ENCODE data around the gene ABLIM1.

The ABLIM1 gene

GRCh38 chr10:114499630-114500190 is 158.4 kb downstream of the ABLIM1 start:
- Histone ChIP-seq H3K9me3 (ENCODE audit: control insufficient read depth, low read length) (no peaks in the 10 kb centered on the region), H4K8ac (ENCODE audit: low read length) (no peak overlapping the region), H2BK15ac (ENCODE audit: low read depth, poor library complexity, severe bottlenecking) (no peak overlapping the region), H3K14ac (ENCODE audit: low read length in 2 of 2) (peak overlapping the region in 1 of 2 experiments; percentile 44), H3K27me3 (ENCODE audit: control insufficient read depth in 1 of 2, insufficient read depth in 1 of 2, low read length in 2 of 2) (no peaks in the 10 kb centered on the region), H3K18ac (ENCODE audit: low read depth in 1 of 2, low read length in 2 of 2) (no peak overlapping the region), H3K36me3 (ENCODE audit: control insufficient read depth in 1 of 2, insufficient read depth in 2 of 2, low read depth in 1 of 2, low read length in 2 of 2) (peaks cover 0 to 8% of the 10 kb centered on the region in 2 experiments), H4K91ac (ENCODE audit: low read length) (no peak overlapping the region), H2BK120ac (ENCODE audit: low read depth, low read length) (no peak overlapping the region), H2AFZ (ENCODE audit: low read depth, low read length) (no peak overlapping the region), H3K9ac (ENCODE audit: low read length) (no peak overlapping the region), H3K4me1 (ENCODE audit: control insufficient read depth, insufficient read depth, low read depth, low read length) (peaks cover 2% of the 10 kb centered on the region), H3K4ac (ENCODE audit: low read depth in 1 of 2, low read length in 2 of 2) (no peak overlapping the region), H3K27ac (ENCODE audit: low read length, poor library complexity, severe bottlenecking) (no peak overlapping the region), H2BK5ac (ENCODE audit: low read depth, low read length, poor library complexity, severe bottlenecking) (no peak overlapping the region), H3K79me1 (replicated peaks; ENCODE audit: low read length, poor library complexity, severe bottlenecking) (peaks cover 3% of the 10 kb centered on the region), H2BK12ac (ENCODE audit: low read length in 2 of 2) (no peak overlapping the region), H3K4me3 (ENCODE audit: insufficient read depth in 1 of 2, low read depth in 1 of 2, low read length in 2 of 2) (no peak overlapping the region), H3K23ac (ENCODE audit: low read length in 2 of 2) (no peak overlapping the region), H2AK5ac (ENCODE audit: low read length, severe bottlenecking) (no peak overlapping the region), H3K4me2 (ENCODE audit: low read length, poor library complexity, severe bottlenecking) (no peak overlapping the region)
- DNase-seq: no peak
- 94% methylated on average over 8 of the region's 8 CpGs for WGBS

GRCh38 chr10:114499116-114499515 is 159.0 kb downstream of the ABLIM1 start:
- Histone ChIP-seq H2BK12ac (ENCODE audit: low read length in 2 of 2) (no peak overlapping the region), H3K27me3 (ENCODE audit: control insufficient read depth in 1 of 2, insufficient read depth in 1 of 2, low read length in 2 of 2) (no peaks in the 10 kb centered on the region), H2BK15ac (ENCODE audit: low read depth, poor library complexity, severe bottlenecking) (no peak overlapping the region), H3K27ac (ENCODE audit: low read length, poor library complexity, severe bottlenecking) (no peak overlapping the region), H4K8ac (ENCODE audit: low read length) (no peak overlapping the region), H2BK120ac (ENCODE audit: low read depth, low read length) (no peak overlapping the region), H3K9ac (ENCODE audit: low read length) (no peak overlapping the region), H3K4me1 (ENCODE audit: control insufficient read depth, insufficient read depth, low read depth, low read length) (peaks cover 2% of the 10 kb centered on the region), H3K9me3 (ENCODE audit: control insufficient read depth, low read length) (no peaks in the 10 kb centered on the region), H2AK5ac (ENCODE audit: low read length, severe bottlenecking) (no peak overlapping the region), H3K4me3 (ENCODE audit: insufficient read depth in 1 of 2, low read depth in 1 of 2, low read length in 2 of 2) (no peak overlapping the region), H2AFZ (ENCODE audit: low read depth, low read length) (no peak overlapping the region), H3K14ac (ENCODE audit: low read length in 2 of 2) (no peak overlapping the region), H3K18ac (ENCODE audit: low read depth in 1 of 2, low read length in 2 of 2) (no peak overlapping the region), H2BK5ac (ENCODE audit: low read depth, low read length, poor library complexity, severe bottlenecking) (no peak overlapping the region), H3K4me2 (ENCODE audit: low read length, poor library complexity, severe bottlenecking) (no peak overlapping the region), H3K79me1 (replicated peaks; ENCODE audit: low read length, poor library complexity, severe bottlenecking) (peaks cover 3% of the 10 kb centered on the region), H3K4ac (ENCODE audit: low read depth in 1 of 2, low read length in 2 of 2) (no peak overlapping the region), H4K91ac (ENCODE audit: low read length) (no peak overlapping the region), H3K23ac (ENCODE audit: low read length in 2 of 2) (no peak overlapping the region), H3K36me3 (ENCODE audit: control insufficient read depth in 1 of 2, insufficient read depth in 2 of 2, low read depth in 1 of 2, low read length in 2 of 2) (peaks cover 0 to 8% of the 10 kb centered on the region in 2 experiments)
- DNase-seq: no peak
- WGBS: no CpG with 5 or more reads among the region's 2 CpGs

GRCh38 chr10:114498413-114499111 is 159.5 kb downstream of the ABLIM1 start:
- Histone ChIP-seq H4K8ac (ENCODE audit: low read length) (no peak overlapping the region), H3K18ac (ENCODE audit: low read depth in 1 of 2, low read length in 2 of 2) (no peak overlapping the region), H2BK15ac (ENCODE audit: low read depth, poor library complexity, severe bottlenecking) (no peak overlapping the region), H3K4me2 (ENCODE audit: low read length, poor library complexity, severe bottlenecking) (no peak overlapping the region), H4K91ac (ENCODE audit: low read length) (no peak overlapping the region), H3K14ac (ENCODE audit: low read length in 2 of 2) (no peak overlapping the region), H3K27ac (ENCODE audit: low read length, poor library complexity, severe bottlenecking) (no peak overlapping the region), H2BK12ac (ENCODE audit: low read length in 2 of 2) (no peak overlapping the region), H2AK5ac (ENCODE audit: low read length, severe bottlenecking) (no peak overlapping the region), H3K36me3 (ENCODE audit: control insufficient read depth in 1 of 2, insufficient read depth in 2 of 2, low read depth in 1 of 2, low read length in 2 of 2) (peaks cover 0 to 8% of the 10 kb centered on the region in 2 experiments), H3K9me3 (ENCODE audit: control insufficient read depth, low read length) (no peaks in the 10 kb centered on the region), H2BK5ac (ENCODE audit: low read depth, low read length, poor library complexity, severe bottlenecking) (no peak overlapping the region), H2BK120ac (ENCODE audit: low read depth, low read length) (no peak overlapping the region), H3K4ac (ENCODE audit: low read depth in 1 of 2, low read length in 2 of 2) (no peak overlapping the region), H3K9ac (ENCODE audit: low read length) (no peak overlapping the region), H3K79me1 (replicated peaks; ENCODE audit: low read length, poor library complexity, severe bottlenecking) (peaks cover 3% of the 10 kb centered on the region), H3K23ac (ENCODE audit: low read length in 2 of 2) (no peak overlapping the region), H3K4me1 (ENCODE audit: control insufficient read depth, insufficient read depth, low read depth, low read length) (peaks cover 2% of the 10 kb centered on the region), H2AFZ (ENCODE audit: low read depth, low read length) (no peak overlapping the region), H3K27me3 (ENCODE audit: control insufficient read depth in 1 of 2, insufficient read depth in 1 of 2, low read length in 2 of 2) (no peaks in the 10 kb centered on the region), H3K4me3 (ENCODE audit: insufficient read depth in 1 of 2, low read depth in 1 of 2, low read length in 2 of 2) (no peak overlapping the region)
- no peak for DNase-seq
- 95% methylated on average over 2 of the region's 2 CpGs for WGBS

GRCh38 chr10:114495303-114495702 is 162.8 kb downstream of the ABLIM1 start:
- Histone ChIP-seq H3K79me1 (replicated peaks; ENCODE audit: low read length, poor library complexity, severe bottlenecking) (peaks cover 7% of the 10 kb centered on the region), H3K4me3 (ENCODE audit: insufficient read depth in 1 of 2, low read depth in 1 of 2, low read length in 2 of 2) (no peak overlapping the region), H2BK120ac (ENCODE audit: low read depth, low read length) (no peak overlapping the region), H3K14ac (ENCODE audit: low read length in 2 of 2) (no peak overlapping the region), H2AK5ac (ENCODE audit: low read length, severe bottlenecking) (no peak overlapping the region), H2BK5ac (ENCODE audit: low read depth, low read length, poor library complexity, severe bottlenecking) (no peak overlapping the region), H4K8ac (ENCODE audit: low read length) (no peak overlapping the region), H3K4me1 (ENCODE audit: control insufficient read depth, insufficient read depth, low read depth, low read length) (peaks cover 2% of the 10 kb centered on the region), H3K4me2 (ENCODE audit: low read length, poor library complexity, severe bottlenecking) (no peak overlapping the region), H4K91ac (ENCODE audit: low read length) (no peak overlapping the region), H2BK12ac (ENCODE audit: low read length in 2 of 2) (no peak overlapping the region), H2AFZ (ENCODE audit: low read depth, low read length) (no peak overlapping the region), H3K27me3 (ENCODE audit: control insufficient read depth in 1 of 2, insufficient read depth in 1 of 2, low read length in 2 of 2) (no peaks in the 10 kb centered on the region), H3K9ac (ENCODE audit: low read length) (no peak overlapping the region), H2BK15ac (ENCODE audit: low read depth, poor library complexity, severe bottlenecking) (no peak overlapping the region), H3K9me3 (ENCODE audit: control insufficient read depth, low read length) (no peaks in the 10 kb centered on the region), H3K18ac (ENCODE audit: low read depth in 1 of 2, low read length in 2 of 2) (no peak overlapping the region), H3K36me3 (ENCODE audit: control insufficient read depth in 1 of 2, insufficient read depth in 2 of 2, low read depth in 1 of 2, low read length in 2 of 2) (peaks cover 0 to 6% of the 10 kb centered on the region in 2 experiments), H3K23ac (ENCODE audit: low read length in 2 of 2) (no peak overlapping the region), H3K4ac (ENCODE audit: low read depth in 1 of 2, low read length in 2 of 2) (no peak overlapping the region), H3K27ac (ENCODE audit: low read length, poor library complexity, severe bottlenecking) (no peak overlapping the region)
- WGBS: 95% methylated on average over 2 of the region's 3 CpGs
- DNase-seq: no peak

All from mesenchymal stem cell (in vitro differentiated cells and primary cell).